Muscle of leg (tissue), 11 donors: Measurements from ENCODE around the gene GGNBP2. TPM values are rescaled to one million over a fixed set of nuclear protein-coding genes. Genes with fewer than 3 reads are reported as not detected.
A peak's percentile ranks its signal among the peaks of the same experiment; 100 is the strongest.

Experiments
- DNase-seq: peaks from one replicate; pipeline ENCODE4 v3.0.0; 2013
- H3K27ac ChIP-seq: one replicate; pipeline ENCODE4 v1.5.1; 2013; ENCODE audit warnings: mild to moderate bottlenecking, low read length, control low read depth
- H3K27me3 ChIP-seq: one replicate; pipeline ENCODE4 v1.6.1; 2013; ENCODE audit warnings: low read length; ENCODE audit not compliant: control insufficient read depth, insufficient read depth
- H3K36me3 ChIP-seq: one replicate; pipeline ENCODE4 v1.6.1; 2013; ENCODE audit warnings: low read length; ENCODE audit not compliant: control insufficient read depth, insufficient read depth
- H3K4me1 ChIP-seq: one replicate; pipeline ENCODE4 v1.6.1; 2013; ENCODE audit warnings: low read length; ENCODE audit not compliant: control insufficient read depth, insufficient read depth
- H3K4me3 ChIP-seq: one replicate; pipeline ENCODE4 v1.5.1; 2013; ENCODE audit warnings: low read length, control low read depth
- H3K9me3 ChIP-seq: replicated peaks from 2 replicates; pipeline ENCODE4 v1.6.1; 2013; ENCODE audit warnings: low read depth, low read length; ENCODE audit not compliant: control insufficient read depth
- WGBS: methylation state at CpG from one replicate; pipeline ENCODE4 v1.1.5; 2013; ENCODE audit warnings: missing lambda C conversion rate; ENCODE audit not compliant: insufficient coverage; 5-methylcytosine and 5-hydroxymethylcytosine counted together
- polyA plus RNA-seq, 8 donors: library from polyadenylated mRNA; unstranded; fragments of 120-200 nt; gene quantifications; one replicate each; pipeline versions ENCODE4 v1.2.1 to v1.2.3, GENCODE V29; 2013; ENCODE audit warnings: inconsistent platforms in 1 of 8, low replicate concordance in 1 of 8; ENCODE audit not compliant: insufficient read length in 8 of 8, insufficient read depth in 1 of 8
- total RNA-seq: library from RNA; stranded (reverse); fragments of 120-200 nt; gene quantifications from one replicate; pipeline ENCODE4 v1.2.4, GENCODE V29; 2013

GGNBP2 gene
- total and polyA plus RNA-seq, 9 donors: 47.0 to 68.1 (median 53.5) TPM

GRCh38 chr17:36625188-36625587, 80.5 kb downstream of the GGNBP2 start:
- Histone ChIP-seq H3K4me1 (peaks cover 2% of the 10 kb centered on the region), H3K27ac (no peak overlapping the region), H3K4me3 (no peak overlapping the region), H3K27me3 (peaks cover 4% of the 10 kb centered on the region), H3K36me3 (no peaks in the 10 kb centered on the region), H3K9me3 (no peaks in the 10 kb centered on the region)
- WGBS: 73% methylated on average over 2 of the region's 7 CpGs
- no peak for DNase-seq

DNA sequence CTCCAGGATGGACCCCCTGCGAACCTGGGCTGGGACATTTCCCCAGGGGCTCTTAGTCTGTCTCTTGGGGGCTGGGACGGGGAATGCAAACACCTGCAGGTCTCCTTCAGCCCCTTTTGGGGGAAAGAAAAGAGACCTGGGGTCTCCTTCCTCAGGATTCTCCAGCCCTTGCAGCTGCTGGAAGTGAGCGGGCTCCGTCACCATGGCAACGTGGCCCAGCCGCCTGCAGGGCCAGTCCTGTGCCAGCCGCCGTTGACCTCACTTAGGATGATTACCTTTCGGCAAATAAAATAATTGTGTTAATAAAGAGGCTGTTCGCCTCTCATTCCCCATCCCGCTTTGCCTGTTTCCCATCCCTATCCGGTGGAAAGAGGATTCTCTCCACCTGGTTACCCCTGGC, 82.4 kb downstream of the GGNBP2 start:
- no peak for DNase-seq
- 64% methylated on average over 3 of the region's 12 CpGs for WGBS
- Histone ChIP-seq H3K4me1 (peaks cover 2% of the 10 kb centered on the region), H3K27me3 (peaks cover 8% of the 10 kb centered on the region), H3K4me3 (no peak overlapping the region), H3K27ac (no peak overlapping the region), H3K9me3 (no peaks in the 10 kb centered on the region), H3K36me3 (no peaks in the 10 kb centered on the region)

DNA sequence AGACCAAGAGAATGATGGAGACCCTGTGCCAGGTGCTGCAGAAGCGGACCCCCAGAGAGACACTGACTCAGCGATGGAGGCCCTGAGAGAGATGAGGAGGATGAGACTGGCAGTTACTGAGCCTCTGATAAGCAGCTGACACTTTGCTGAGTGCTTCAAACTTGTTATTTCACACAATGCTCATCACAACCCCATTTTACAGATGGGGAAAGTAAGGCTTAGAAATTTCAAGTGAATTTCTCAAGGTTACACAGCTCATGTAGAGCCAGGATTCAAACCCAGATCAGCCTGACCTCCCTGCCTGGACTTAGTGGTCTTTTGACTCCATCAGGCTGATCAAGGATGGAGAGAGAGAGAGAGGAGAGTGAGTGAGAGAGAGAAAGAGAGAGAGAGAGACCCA, 83.9 kb downstream of the GGNBP2 start:
- Histone ChIP-seq H3K4me1 (peaks cover 5% of the 10 kb centered on the region), H3K27me3 (peaks cover 23% of the 10 kb centered on the region), H3K9me3 (no peaks in the 10 kb centered on the region), H3K4me3 (no peak overlapping the region), H3K27ac (no peak overlapping the region), H3K36me3 (no peaks in the 10 kb centered on the region)
- DNase-seq: no peak
- WGBS: 90% methylated on average over 2 of the region's 2 CpGs

DNA sequence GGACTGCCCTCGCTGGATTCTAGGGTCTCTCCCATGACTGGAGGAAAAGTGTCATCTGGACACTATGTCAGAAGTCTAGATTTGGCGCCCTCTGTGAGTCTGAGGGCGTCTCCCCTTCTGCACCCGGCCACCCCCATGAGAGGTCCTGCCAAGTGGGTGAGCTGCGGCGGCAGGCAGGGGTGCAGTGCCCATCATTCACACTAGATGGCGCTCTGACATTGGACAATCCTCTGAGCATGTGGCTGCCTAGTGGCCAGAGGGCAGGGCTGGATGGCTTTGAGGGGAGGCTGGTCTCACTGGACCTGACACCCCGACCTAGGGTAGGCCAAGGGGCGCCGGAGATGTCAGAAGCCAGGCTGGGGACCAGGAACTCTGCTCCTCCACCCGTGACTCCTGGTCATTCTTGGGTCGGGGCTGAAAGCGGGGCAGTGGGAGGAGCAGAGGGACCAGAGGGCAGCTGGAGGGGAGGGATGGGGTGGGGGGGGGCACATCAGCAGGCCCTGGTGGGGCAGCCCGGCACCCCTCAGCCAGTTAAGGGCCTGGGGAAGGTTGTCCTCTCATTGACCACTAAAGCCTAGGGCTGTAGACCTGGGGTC, 84.6 kb downstream of the GGNBP2 start:
- peak; percentile 68 for DNase-seq
- peaks cover 30% of the 10 kb centered on the region for H3K27me3 ChIP-seq

GRCh38 chr17:36629970-36630502, 85.3 kb downstream of the GGNBP2 start:
- 64% methylated on average over 4 of the region's 8 CpGs for WGBS

More for the DNA sequence above, 84.6 kb downstream of the GGNBP2 start:
- WGBS: 14% methylated on average over 11 of the region's 14 CpGs
- Histone ChIP-seq H3K9me3 (no peaks in the 10 kb centered on the region), H3K4me1 (peaks cover 5% of the 10 kb centered on the region), H3K36me3 (no peaks in the 10 kb centered on the region), H3K4me3 (no peak overlapping the region), H3K27ac (no peak overlapping the region)

GRCh38 chr17:36631022-36631421, 86.3 kb downstream of the GGNBP2 start:
- H3K9me3 ChIP-seq: no peaks in the 10 kb centered on the region
- DNase-seq: no peak
- 88% methylated on average over 2 of the region's 4 CpGs for WGBS
- H3K4me3 ChIP-seq: no peak overlapping the region
- no peak overlapping the region for H3K27ac ChIP-seq
- peaks cover 5% of the 10 kb centered on the region for H3K4me1 ChIP-seq
- H3K27me3 ChIP-seq: peaks cover 42% of the 10 kb centered on the region
- H3K36me3 ChIP-seq: no peaks in the 10 kb centered on the region

More at GRCh38 chr17:36629970-36630502, 85.3 kb downstream of the GGNBP2 start:
- Histone ChIP-seq H3K36me3 (no peaks in the 10 kb centered on the region), H3K4me1 (peaks cover 5% of the 10 kb centered on the region), H3K9me3 (no peaks in the 10 kb centered on the region), H3K27me3 (peaks cover 34% of the 10 kb centered on the region), H3K4me3 (no peak overlapping the region), H3K27ac (no peak overlapping the region)
- DNase-seq: no peak

GRCh38 chr17:36632916-36633771, 88.4 kb downstream of the GGNBP2 start:
- Histone ChIP-seq H3K36me3 (no peaks in the 10 kb centered on the region), H3K27me3 (peaks cover 58% of the 10 kb centered on the region), H3K4me3 (no peak overlapping the region), H3K4me1 (peaks cover 5% of the 10 kb centered on the region), H3K9me3 (no peaks in the 10 kb centered on the region), H3K27ac (no peak overlapping the region)
- no peak for DNase-seq
- WGBS: 17% methylated on average over 4 of the region's 18 CpGs

Other genes with a start within 250 kb of the GGNBP2 start
- gene TBC1D3G, start 221.0 kb upstream of the GGNBP2 start, total RNA-seq: not detected
- gene TBC1D3G, start 221.0 kb upstream of the GGNBP2 start, polyA plus RNA-seq: not detected
- not detected for gene TBC1D3H, start 156.5 kb upstream of the GGNBP2 start, total RNA-seq
- gene TBC1D3H, start 156.5 kb upstream of the GGNBP2 start, polyA plus RNA-seq: not detected
- 51.0 TPM for gene ZNHIT3, start 58.2 kb upstream of the GGNBP2 start, total RNA-seq
- 10 to 100 TPM; 49.4 to 66.5 (median 57.4) TPM for gene ZNHIT3, start 58.2 kb upstream of the GGNBP2 start, polyA plus RNA-seq
- 29.3 TPM for gene MYO19, start 10.1 kb upstream of the GGNBP2 start, total RNA-seq
- 10 to 100 TPM; 18.1 to 44.6 (median 31.6) TPM for gene MYO19, start 10.1 kb upstream of the GGNBP2 start, polyA plus RNA-seq
- gene PIGW, start 9.9 kb upstream of the GGNBP2 start, total RNA-seq: 4.7 TPM
- 1 to 10 TPM; 6.3 to 9.9 (median 8.8) TPM for gene PIGW, start 9.9 kb upstream of the GGNBP2 start, polyA plus RNA-seq
- gene DHRS11, start 47.0 kb downstream of the GGNBP2 start, total RNA-seq: 4.5 TPM
- gene DHRS11, start 47.0 kb downstream of the GGNBP2 start, polyA plus RNA-seq: 10 to 100 TPM in 1 of 8 donors, 1 to 10 TPM in 7; 4.9 to 22.8 (median 7.2) TPM
- gene MRM1, start 56.7 kb downstream of the GGNBP2 start, total RNA-seq: 3.9 TPM
- 1 to 10 TPM; 3.3 to 5.2 (median 3.8) TPM for gene MRM1, start 56.7 kb downstream of the GGNBP2 start, polyA plus RNA-seq